GM15510 (cell line): ENCODE results near the gene ZEB2.

Source experiments
- POLR2A ChIP-seq: IDR thresholded peaks from 3 replicates; pipeline ENCODE4 v1.6.1; 2011; ENCODE audit warnings: borderline replicate concordance; ENCODE audit not compliant: insufficient read length; ENCODE audit errors: extremely low read depth

ZEB2 gene

GRCh38 chr2:144426981-144427479, 92.9 kb downstream of the ZEB2 start:
- no peak for TF ChIP-seq POLR2A

DNA sequence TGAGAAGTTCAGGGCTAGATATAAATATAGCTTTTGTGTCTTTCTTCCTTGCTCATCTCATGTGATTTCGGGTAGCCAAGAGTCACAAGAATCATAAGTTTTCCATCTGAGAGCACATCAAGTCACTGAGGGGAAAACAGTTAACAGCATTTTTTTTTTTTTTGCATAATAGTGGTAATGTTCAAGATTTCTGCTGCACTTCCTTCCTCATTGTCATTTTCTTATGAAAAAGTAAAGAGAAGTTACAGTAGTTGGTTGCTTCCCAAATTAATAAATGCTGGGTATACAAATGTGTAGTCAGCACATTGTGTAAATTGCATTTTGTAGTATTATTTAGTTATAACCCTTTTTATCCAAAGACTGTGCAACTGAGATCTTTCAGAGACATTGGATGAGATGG, 93.6 kb downstream of the ZEB2 start:
- TF ChIP-seq POLR2A, result no peak

DNA sequence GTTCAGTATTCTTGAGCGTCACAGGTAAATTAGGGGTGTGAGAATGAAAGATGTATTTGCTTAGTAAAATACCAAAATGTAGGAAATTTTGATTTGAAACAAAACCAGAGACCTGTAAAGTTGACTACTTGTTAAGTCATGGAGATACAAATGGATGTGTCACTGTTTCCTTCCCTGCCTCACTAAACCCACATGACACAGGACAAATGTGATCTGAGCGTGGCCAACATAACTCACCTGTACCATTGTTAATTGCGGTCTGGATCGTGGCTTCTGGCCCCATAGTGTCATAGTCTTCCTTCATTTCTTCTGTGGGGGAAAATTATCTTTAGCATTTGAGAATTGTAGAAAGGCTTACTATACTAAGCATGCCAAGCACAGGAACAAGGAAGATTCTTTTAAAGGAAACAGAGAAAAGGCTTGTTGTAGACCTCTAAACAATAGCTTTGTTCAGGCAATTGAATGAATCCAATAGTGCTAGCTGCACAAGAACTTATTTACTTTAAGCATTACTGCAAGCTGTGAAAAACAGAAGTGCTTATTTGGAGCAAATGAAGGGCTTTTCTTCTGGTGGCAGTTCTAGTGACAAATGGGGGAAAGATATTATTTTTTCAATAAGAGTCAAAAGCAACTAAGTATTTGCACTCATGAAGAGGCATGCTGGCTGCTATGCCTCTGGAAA, 95.2 kb downstream of the ZEB2 start:
- TF ChIP-seq POLR2A, result no peak

- TF ChIP-seq POLR2A, result no peak
Observed at GRCh38 chr2:144421606-144422510, 98.1 kb downstream of the ZEB2 start.

GRCh38 chr2:144419218-144419617, 100.7 kb downstream of the ZEB2 start:
- TF ChIP-seq POLR2A, result no peak

GRCh38 chr2:144415386-144415785, 104.5 kb downstream of the ZEB2 start:
- TF ChIP-seq POLR2A, result no peak

GRCh38 chr2:144414324-144414845, 105.5 kb downstream of the ZEB2 start:
- TF ChIP-seq POLR2A, result no peak

GRCh38 chr2:144412709-144413108, 107.2 kb downstream of the ZEB2 start:
- no peak for TF ChIP-seq POLR2A

- TF ChIP-seq POLR2A, result no peak
Observed at GRCh38 chr2:144411473-144411872, 108.4 kb downstream of the ZEB2 start.

- no peak for TF ChIP-seq POLR2A
Observed at GRCh38 chr2:144409241-144409640, 110.7 kb downstream of the ZEB2 start.

DNA sequence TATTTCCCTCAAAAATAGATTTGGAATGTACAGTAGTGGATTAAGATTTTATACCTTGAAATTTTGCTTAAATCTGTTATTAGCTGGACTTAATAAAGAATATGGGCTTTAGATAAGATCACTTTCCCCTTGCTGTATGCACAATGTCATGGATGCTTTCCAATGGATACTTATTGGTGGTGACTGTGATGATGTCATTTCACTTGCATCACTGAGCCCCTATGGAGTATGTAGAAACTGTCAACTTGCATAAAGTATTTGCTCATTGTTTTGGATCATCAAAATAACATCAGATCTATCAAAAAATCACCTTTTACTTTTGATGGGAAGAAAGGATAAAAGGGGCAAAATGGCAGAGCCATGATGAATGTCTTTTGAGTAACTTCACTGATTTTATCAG, 112.7 kb downstream of the ZEB2 start:
- TF ChIP-seq POLR2A, result no peak

DNA sequence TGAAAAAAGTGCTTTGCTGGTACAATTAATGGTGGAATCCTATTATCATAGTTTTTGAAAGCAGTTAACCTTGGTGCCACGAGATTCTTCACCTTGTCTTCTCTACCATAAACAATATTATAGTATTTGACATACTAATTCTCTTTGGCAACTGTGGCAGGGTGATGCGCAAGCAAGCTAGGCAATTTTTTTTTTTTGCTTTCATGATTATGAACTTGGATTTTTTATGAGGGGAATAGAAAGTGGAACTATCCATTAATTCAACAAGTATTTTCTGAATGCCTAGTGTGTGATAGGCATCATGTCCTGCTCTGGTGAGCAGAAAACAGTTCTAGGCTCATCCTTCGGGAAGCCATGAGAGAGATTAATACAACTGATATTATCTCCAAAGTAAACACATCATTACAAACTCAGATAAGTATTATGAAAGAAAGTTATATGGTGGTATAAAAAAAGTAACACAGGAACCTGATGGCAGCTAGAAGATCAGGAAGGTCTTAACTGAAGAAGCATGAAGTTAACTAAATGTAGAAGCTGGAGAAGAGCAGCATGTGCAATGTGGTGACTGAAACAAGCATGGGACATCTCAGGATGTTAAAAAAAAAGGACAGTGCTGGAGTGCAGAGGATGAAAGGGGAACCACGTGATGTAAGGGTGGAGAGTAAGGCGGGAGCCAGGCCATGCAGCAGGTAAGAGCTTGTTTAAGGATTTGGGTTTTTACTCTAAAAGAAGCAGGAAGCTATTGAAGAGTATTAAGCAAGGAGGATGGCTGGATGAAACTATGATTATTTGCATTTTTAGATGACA, 113.7 kb downstream of the ZEB2 start:
- TF ChIP-seq POLR2A, result no peak

DNA sequence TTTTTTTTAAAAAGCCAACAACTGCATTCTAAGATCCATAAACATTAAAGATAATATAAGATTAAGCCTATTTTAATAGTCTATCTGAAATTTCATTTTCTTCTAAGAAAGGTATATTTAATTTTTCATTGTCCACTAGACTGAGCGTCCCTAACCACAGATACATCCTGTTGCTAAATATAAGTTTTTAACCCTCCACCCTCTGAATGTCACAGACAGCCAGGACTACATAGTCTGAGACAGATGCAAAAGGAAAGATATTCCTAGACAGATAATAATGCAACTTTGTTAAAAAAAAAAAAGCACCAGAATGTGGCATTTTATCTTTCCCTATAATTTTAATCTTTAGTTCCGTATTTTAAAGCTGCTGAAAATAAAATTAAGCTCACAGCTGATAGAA, 114.6 kb downstream of the ZEB2 start:
- no peak for TF ChIP-seq POLR2A

- TF ChIP-seq POLR2A, result no peak
Observed at GRCh38 chr2:144404586-144405314, 115.2 kb downstream of the ZEB2 start.

- TF ChIP-seq POLR2A, result no peak
Observed at GRCh38 chr2:144403933-144404332, 116.0 kb downstream of the ZEB2 start.

- no peak for TF ChIP-seq POLR2A
Observed at GRCh38 chr2:144402251-144402650, 117.7 kb downstream of the ZEB2 start.
